Heart right ventricle (tissue), 16 donors: ENCODE data around the gene MAB21L4. TPM values are rescaled to one million over a fixed set of nuclear protein-coding genes. Genes with fewer than 3 reads are reported as not detected.

Experiments
- ATAC-seq, 8 donors: fragments of 200-7000 bp; cut with Tn5 transposase; one replicate each; pipeline ENCODE4 v1.9.1; 2020; ENCODE audit warnings: mild to moderate bottlenecking in 8 of 8, moderate library complexity in 8 of 8, moderate number of reproducible peaks in 1 of 8
- DNase-seq, 2 donors: peaks; one replicate each; pipeline ENCODE4 v3.0.0-alpha.2; 2020
- H3K27ac ChIP-seq, 10 donors: fragments of 200-600 bp; sonication (generic) in 2 of 10; one replicate each; pipeline versions ENCODE4 v1.5.0 to v1.8.0; 2020 to 2022; ENCODE audit warnings: mild to moderate bottlenecking in 3 of 10
- H3K27me3 ChIP-seq, 7 donors: fragments of 200-600 bp; one replicate each; pipeline ENCODE4 v1.8.0; 2021 to 2022; ENCODE audit warnings: mild to moderate bottlenecking in 2 of 7
- H3K36me3 ChIP-seq, 9 donors: fragments of 200-600 bp; sonication (generic) in 1 of 9; one replicate each; pipeline versions ENCODE4 v1.5.0 to v1.8.0; 2020 to 2022; ENCODE audit warnings: mild to moderate bottlenecking in 2 of 9
- H3K4me1 ChIP-seq, 9 donors: fragments of 200-600 bp; sonication (generic) in 1 of 9; one replicate each; pipeline versions ENCODE4 v1.5.0 to v1.8.0; 2020 to 2022; ENCODE audit warnings: mild to moderate bottlenecking in 4 of 9
- H3K4me3 ChIP-seq, 10 donors: fragments of 200-600 bp; sonication (generic) in 2 of 10; one replicate each; pipeline versions ENCODE4 v1.5.0 to v1.8.0; 2020 to 2022; ENCODE audit warnings: mild to moderate bottlenecking in 7 of 10, moderate library complexity in 2 of 10
- H3K9me3 ChIP-seq, 11 donors: fragments of 200-600 bp in 10 of 11; sonication (generic) in 2 of 11; one replicate each; pipeline versions ENCODE4 v1.5.0 to v1.8.0; 2013 to 2022; ENCODE audit warnings: mild to moderate bottlenecking in 2 of 11, control low read depth in 1 of 11, moderate library complexity in 1 of 11
- WGBS, 2 donors: extraction: QIAGEN DNeasy Blood & Tissue Kit; methylation state at CpG; one replicate each; pipeline ENCODE4 v1.1.7; 2013; ENCODE audit warnings: inconsistent platforms in 1 of 2; 5-methylcytosine and 5-hydroxymethylcytosine counted together
- intact Hi-C, 10 donors: fragments of 100-400 bp; cut with DNase I; formaldehyde crosslinking; loops; one replicate each; pipeline versions ENCODE4 v1.11.1 to v1.14.2; 2022
- polyA plus RNA-seq, 2 donors: library from polyadenylated mRNA; stranded (reverse); fragments of 200-250 nt; gene quantifications; one replicate each; pipeline ENCODE4 v1.2.3, GENCODE V29; 2013
- total RNA-seq, 10 donors: library from RNA; stranded (reverse); fragmentation: NEBNext Ultra II Directional in 3 of 10; extraction: Animal tissue kit (Norgen Biotek cat#: 25700) in 3 of 10; gene quantifications; one replicate each; pipeline versions ENCODE4 v1.2.1 to v1.2.4, GENCODE V29; 2021 to 2023
- TF ChIP-seq, protein P1 (sequence below), 9 donors: fragments of 200-600 bp; sonication (generic) in 2 of 9; IDR thresholded peaks; one replicate each; pipeline versions ENCODE4 v1.5.0 to v1.8.0; 2021 to 2022; ENCODE audit warnings: antibody characterized with exemption in 9 of 9, mild to moderate bottlenecking in 5 of 9, moderate library complexity in 1 of 9
- donor health status: Arrhythmogenic right ventricular cardiomyopathy.
- donor health status: ischemic (EF 13 %, LVEDD 7.1; RV severe dilation, severe dysfunction).
- donor health status: healthy with polysubstance abuse.
- donor health status: DM: no; HTN: yes; CAD: no.
- donor health status: DM: no; HTN: no; CAD: no.
- donor health status: ischemic (EF 25% LVEDD 6.9; RV normal size, moderate dysfunction).
- donor health status: ischemic (EF 25% LVEDD 5.7; RV mildly dilated, moderate dysfunction).
- donor health status: healthy.
- donor health status: DM: yes; HTN: yes; CAD: no.
- donor health status: Ischemic cardiomyopathy.
- donor health status: ischemic (EF 35%, LVEDD 5.7; RV mildly dilated, moderate dysfunction).
- donor health status: nonischemic (EF 11% LVEDD 7.7; RV severe dilation, severe dysfunction).
- donor health status: DM: yes; HTN: yes; CAD: no.
- donor health status: PGD.
- donor health status: ischemic (EF 29% LVEDD 5.4; RV normal size, mild dysfunction).
- donor health status: nonischemic (EF 23%, LVEDD 6.1; RV moderate dilation, normal function).

MAB21L4 gene
- total and polyA plus RNA-seq, 12 donors = 0.06 to 0.32 (median 0.29) TPM; not detected in 9

DNA sequence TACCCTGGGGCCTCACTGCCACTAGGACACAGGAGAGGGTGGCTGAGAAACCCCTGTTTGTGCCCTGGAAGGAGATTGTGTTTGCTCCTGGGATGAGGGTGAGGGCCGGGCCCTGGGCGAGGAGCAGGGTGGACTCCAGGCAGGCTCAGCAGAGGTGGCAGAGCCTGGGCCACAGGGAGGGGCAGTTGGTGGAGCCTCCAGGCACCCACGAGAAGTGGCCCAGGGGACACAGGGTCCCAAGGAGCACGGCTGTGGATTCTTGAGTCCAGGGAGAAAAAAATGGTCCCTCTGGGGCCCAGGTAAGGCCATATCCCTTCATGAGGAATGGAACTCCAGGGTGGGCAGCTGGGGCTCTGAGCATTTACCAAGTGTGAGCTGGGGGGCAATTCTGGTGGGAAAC, 8.3 kb downstream of the MAB21L4 start:
- intact Hi-C loops = no loop called here
- ATAC-seq (no peak), DNase-seq (no peak)
- Histone ChIP-seq H3K36me3 (no peaks in the 10 kb centered on the region), H3K27me3 (no peaks in the 10 kb centered on the region), H3K4me1 (no peaks in the 10 kb centered on the region), H3K4me3 (no peak overlapping the region), H3K9me3 (no peaks in the 10 kb centered on the region), H3K27ac (no peak overlapping the region)
- WGBS, 2 donors = 88% methylated on average over 4 of the region's 4 CpGs
- TF ChIP-seq, protein P1, sequence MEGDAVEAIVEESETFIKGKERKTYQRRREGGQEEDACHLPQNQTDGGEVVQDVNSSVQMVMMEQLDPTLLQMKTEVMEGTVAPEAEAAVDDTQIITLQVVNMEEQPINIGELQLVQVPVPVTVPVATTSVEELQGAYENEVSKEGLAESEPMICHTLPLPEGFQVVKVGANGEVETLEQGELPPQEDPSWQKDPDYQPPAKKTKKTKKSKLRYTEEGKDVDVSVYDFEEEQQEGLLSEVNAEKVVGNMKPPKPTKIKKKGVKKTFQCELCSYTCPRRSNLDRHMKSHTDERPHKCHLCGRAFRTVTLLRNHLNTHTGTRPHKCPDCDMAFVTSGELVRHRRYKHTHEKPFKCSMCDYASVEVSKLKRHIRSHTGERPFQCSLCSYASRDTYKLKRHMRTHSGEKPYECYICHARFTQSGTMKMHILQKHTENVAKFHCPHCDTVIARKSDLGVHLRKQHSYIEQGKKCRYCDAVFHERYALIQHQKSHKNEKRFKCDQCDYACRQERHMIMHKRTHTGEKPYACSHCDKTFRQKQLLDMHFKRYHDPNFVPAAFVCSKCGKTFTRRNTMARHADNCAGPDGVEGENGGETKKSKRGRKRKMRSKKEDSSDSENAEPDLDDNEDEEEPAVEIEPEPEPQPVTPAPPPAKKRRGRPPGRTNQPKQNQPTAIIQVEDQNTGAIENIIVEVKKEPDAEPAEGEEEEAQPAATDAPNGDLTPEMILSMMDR (IDR thresholded peaks at IDR 0.05) = no peak

DNA sequence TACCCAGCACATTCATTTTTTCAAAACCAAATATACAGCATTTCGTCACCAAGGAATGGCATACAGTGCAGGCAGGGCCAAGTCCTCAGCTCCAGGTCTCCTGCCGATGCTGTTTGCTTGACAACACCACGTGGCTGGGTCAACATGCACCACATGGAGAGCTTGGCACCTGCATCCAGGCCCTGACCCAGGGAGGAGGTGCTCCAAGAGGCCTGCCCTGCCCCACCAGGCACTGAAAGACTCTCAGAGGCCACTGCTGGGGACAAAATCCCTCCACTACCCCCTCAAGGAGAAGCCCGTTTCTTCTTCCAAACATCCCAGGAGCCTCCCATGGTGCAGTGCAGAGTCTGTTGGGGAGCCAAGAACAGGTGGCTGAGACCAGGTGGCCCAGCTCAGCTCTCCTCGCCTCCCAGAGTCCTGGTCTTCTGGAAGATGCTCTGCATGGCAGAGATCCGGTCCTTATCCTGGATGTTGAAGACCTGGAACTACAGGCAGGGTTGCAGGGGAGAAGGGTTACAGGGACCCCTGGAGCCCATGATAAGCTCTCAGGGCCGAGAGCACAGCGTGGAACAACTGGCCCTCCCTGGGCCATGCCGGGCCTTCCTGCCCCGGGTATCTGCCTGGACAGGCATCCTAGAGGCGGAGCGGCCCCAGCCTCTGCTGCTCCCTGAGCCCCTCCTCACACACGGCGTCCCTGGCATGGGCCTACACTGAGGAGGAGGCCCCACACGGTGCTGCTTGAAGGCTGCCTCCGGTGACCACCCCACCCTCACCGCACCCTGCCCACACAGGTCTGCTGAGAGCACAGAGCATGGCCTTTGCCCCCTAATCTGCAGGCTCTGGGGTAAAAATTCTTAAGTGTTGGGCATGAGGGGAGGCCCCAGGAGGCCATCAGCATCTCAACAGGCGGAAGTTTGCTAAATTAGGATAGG, 9.0 kb downstream of the MAB21L4 start:
- WGBS, 2 donors = 78 to 80% methylated on average over 18 of the region's 18 CpGs
- Histone ChIP-seq H3K4me3 (no peak overlapping the region), H3K27ac (no peak overlapping the region), H3K4me1 (no peaks in the 10 kb centered on the region), H3K9me3 (no peaks in the 10 kb centered on the region), H3K27me3 (no peaks in the 10 kb centered on the region), H3K36me3 (no peaks in the 10 kb centered on the region)
- intact Hi-C loops = no loop called here
- peak in 1 of 8 donors; percentile 35 for ATAC-seq
- TF ChIP-seq, protein P1 (IDR thresholded peaks at IDR 0.05) = no peak
- no peak for DNase-seq

DNA sequence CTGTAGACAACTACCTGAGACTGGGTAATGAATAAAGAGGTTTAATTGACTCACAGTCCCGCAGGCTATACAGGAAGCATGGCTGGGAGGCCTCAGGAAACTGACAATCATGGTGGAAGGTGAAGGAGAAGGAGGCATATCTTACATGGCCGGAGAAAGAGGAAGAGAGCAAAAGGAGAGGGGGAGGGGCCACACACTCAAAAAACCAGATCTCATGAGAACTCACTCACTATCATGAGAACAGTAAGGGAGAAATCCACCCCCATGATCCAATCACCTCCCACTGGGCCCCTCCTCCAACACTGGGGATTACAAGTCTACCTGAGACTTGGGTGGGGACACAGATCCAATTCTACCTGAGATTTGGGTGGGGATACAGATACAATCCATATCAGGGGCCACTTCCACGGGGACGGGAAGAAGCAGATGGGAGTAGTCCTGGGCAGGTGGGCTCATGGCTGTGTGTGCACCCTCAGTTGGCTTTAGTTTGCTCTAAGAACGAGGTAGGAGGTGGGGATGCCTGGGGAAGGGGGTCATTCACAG, 9.9 kb downstream of the MAB21L4 start:
- no peak for DNase-seq
- Histone ChIP-seq H3K4me1 (no peaks in the 10 kb centered on the region), H3K4me3 (no peak overlapping the region), H3K27ac (no peak overlapping the region), H3K27me3 (no peaks in the 10 kb centered on the region), H3K9me3 (no peaks in the 10 kb centered on the region), H3K36me3 (no peaks in the 10 kb centered on the region)
- intact Hi-C loops = no loop called here
- 73 to 78% methylated on average over 5 of the region's 5 CpGs for WGBS, 2 donors
- no peak for ATAC-seq
- TF ChIP-seq, protein P1 (IDR thresholded peaks at IDR 0.05) = no peak

DNA sequence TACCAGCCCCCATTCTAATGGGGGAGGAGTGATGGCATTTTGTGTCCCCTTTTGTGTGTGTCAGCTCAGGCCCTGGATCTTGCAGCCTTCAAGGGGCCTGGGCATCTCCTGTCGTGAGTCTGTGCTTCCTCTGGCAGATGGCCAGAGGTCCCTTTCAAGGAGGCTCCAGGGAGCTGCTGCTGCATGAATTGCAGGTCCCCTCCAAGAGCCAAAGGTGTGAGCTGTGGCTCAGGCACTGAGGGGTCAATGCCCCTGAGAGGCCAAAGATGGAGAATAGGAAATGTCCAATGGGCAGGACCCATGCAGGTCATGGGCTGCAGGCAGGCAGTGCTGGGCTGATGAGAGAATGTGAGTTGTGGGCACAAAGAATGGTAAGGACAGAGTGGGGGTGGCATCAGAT, 10.4 kb downstream of the MAB21L4 start:
- no peak overlapping the region for H3K4me3 ChIP-seq
- 62 to 72% methylated on average over 1 of the region's 1 CpG for WGBS, 2 donors

More for the DNA sequence above, 10.4 kb downstream of the MAB21L4 start:
- TF ChIP-seq, protein P1 (IDR thresholded peaks at IDR 0.05) = no peak
- intact Hi-C loops = no loop called here
- DNase-seq (no peak), ATAC-seq (no peak)
- Histone ChIP-seq H3K27ac (no peak overlapping the region), H3K36me3 (no peaks in the 10 kb centered on the region), H3K27me3 (no peaks in the 10 kb centered on the region), H3K9me3 (no peaks in the 10 kb centered on the region), H3K4me1 (no peaks in the 10 kb centered on the region)
